Adipocyte (in vitro differentiated cells): ENCODE measurements around the gene BCL11A.

ENCODE experiments used
- DNase-seq: peaks from one replicate; pipeline ENCODE4 v3.0.0-alpha.2; 2015; ENCODE audit warnings: low read depth
- H3K27me3 ChIP-seq: replicated peaks from 2 replicates; pipeline ENCODE4 v1.7.0; 2013; ENCODE audit warnings: mild to moderate bottlenecking, low read length, moderate library complexity; ENCODE audit not compliant: control insufficient read depth, insufficient read depth
- H3K36me3 ChIP-seq: 2 replicates; pipeline ENCODE4 v1.7.0; 2013; ENCODE audit warnings: low read length, mild to moderate bottlenecking, moderate library complexity; ENCODE audit not compliant: control insufficient read depth, insufficient read depth, severe bottlenecking
- H3K4me1 ChIP-seq: 2 replicates; pipeline ENCODE4 v1.7.0; 2013; ENCODE audit warnings: mild to moderate bottlenecking, low read length, moderate library complexity; ENCODE audit not compliant: control insufficient read depth, insufficient read depth
- H3K4me3 ChIP-seq: 2 replicates; pipeline ENCODE4 v1.7.0; 2013; ENCODE audit warnings: mild to moderate bottlenecking, low read length, moderate library complexity
- H3K9ac ChIP-seq: 2 replicates; pipeline ENCODE4 v1.7.0; 2013; ENCODE audit warnings: mild to moderate bottlenecking, low read length, moderate library complexity
- H3K9me3 ChIP-seq: 2 replicates; pipeline ENCODE4 v1.7.0; 2013; ENCODE audit warnings: mild to moderate bottlenecking, low read length, moderate library complexity; ENCODE audit not compliant: control insufficient read depth

Gene BCL11A

GRCh38 chr2:60512641-60513040, 40.8 kb downstream of the BCL11A start:
- no peak for DNase-seq
- Histone ChIP-seq H3K4me3 (no peak overlapping the region), H3K9me3 (no peaks in the 10 kb centered on the region), H3K4me1 (peaks cover 9% of the 10 kb centered on the region), H3K27me3 (peaks cover 29% of the 10 kb centered on the region), H3K36me3 (no peaks in the 10 kb centered on the region), H3K9ac (no peak overlapping the region)

GRCh38 chr2:60512062-60512622, 41.3 kb downstream of the BCL11A start:
- H3K9ac ChIP-seq: no peak overlapping the region
- peaks cover 29% of the 10 kb centered on the region for H3K27me3 ChIP-seq
- no peak for DNase-seq
- H3K36me3 ChIP-seq: no peaks in the 10 kb centered on the region
- no peaks in the 10 kb centered on the region for H3K9me3 ChIP-seq
- no peak overlapping the region for H3K4me3 ChIP-seq
- H3K4me1 ChIP-seq: peaks cover 9% of the 10 kb centered on the region

DNA sequence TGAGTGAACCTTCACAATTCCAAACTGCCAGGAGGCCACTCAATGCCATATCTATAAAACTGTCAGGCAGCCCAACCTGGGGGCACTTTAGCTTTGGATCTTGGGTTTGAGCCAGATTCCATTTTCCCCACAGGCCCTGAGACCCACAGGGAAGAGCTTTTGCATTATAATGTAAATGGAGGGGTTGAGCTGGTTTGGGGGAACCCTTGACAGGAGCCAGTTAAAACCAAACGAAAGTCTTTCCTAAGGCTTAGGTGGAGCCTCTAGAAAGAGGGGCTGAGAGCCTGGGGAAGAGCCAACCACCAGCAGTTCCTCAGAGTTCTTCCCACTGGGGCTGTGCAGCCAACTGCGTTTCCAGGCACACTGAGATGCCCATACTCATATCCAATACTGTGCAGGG, 42.7 kb downstream of the BCL11A start:
- no peaks in the 10 kb centered on the region for H3K9me3 ChIP-seq
- no peak overlapping the region for H3K9ac ChIP-seq
- H3K4me3 ChIP-seq: no peak overlapping the region
- DNase-seq: no peak
- H3K4me1 ChIP-seq: no peaks in the 10 kb centered on the region
- peaks cover 29% of the 10 kb centered on the region for H3K27me3 ChIP-seq
- no peaks in the 10 kb centered on the region for H3K36me3 ChIP-seq

GRCh38 chr2:60509066-60509465, 44.4 kb downstream of the BCL11A start:
- no peaks in the 10 kb centered on the region for H3K36me3 ChIP-seq
- no peaks in the 10 kb centered on the region for H3K4me1 ChIP-seq
- peaks cover 40% of the 10 kb centered on the region for H3K27me3 ChIP-seq
- DNase-seq: no peak
- no peak overlapping the region for H3K4me3 ChIP-seq
- no peak overlapping the region for H3K9ac ChIP-seq
- no peaks in the 10 kb centered on the region for H3K9me3 ChIP-seq

DNA sequence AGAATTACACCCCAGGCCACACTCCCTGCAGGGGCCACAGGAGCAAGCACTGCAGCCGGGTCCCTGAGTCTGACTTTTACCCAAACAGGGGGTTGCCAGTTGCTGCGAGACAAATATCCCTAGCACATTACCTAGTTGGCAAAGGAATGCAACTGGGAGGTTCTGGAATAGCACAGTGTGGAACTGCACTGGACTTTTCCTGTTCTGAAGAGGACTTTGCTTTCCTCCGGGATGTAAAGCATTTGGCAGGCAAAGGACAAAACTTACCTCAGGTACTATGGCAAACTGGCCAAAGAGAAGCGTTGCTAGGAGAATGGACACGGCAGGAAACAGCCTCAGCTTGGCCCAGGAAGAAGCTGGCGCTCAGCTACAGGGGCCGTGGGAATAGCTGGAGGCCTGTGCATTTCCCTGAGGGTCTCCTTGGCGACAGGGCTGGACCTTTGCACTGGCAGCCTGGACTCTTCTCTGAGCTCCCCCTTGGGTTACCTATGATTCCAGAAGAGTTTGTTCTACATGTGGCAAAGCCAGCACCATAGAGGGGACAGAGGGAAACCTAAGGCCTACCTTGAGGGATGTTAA, 45.0 kb downstream of the BCL11A start:
- no peak overlapping the region for H3K4me3 ChIP-seq
- no peaks in the 10 kb centered on the region for H3K4me1 ChIP-seq
- H3K9me3 ChIP-seq: no peaks in the 10 kb centered on the region
- no peak for DNase-seq
- no peaks in the 10 kb centered on the region for H3K36me3 ChIP-seq
- H3K9ac ChIP-seq: no peak overlapping the region
- H3K27me3 ChIP-seq: peaks cover 40% of the 10 kb centered on the region

DNA sequence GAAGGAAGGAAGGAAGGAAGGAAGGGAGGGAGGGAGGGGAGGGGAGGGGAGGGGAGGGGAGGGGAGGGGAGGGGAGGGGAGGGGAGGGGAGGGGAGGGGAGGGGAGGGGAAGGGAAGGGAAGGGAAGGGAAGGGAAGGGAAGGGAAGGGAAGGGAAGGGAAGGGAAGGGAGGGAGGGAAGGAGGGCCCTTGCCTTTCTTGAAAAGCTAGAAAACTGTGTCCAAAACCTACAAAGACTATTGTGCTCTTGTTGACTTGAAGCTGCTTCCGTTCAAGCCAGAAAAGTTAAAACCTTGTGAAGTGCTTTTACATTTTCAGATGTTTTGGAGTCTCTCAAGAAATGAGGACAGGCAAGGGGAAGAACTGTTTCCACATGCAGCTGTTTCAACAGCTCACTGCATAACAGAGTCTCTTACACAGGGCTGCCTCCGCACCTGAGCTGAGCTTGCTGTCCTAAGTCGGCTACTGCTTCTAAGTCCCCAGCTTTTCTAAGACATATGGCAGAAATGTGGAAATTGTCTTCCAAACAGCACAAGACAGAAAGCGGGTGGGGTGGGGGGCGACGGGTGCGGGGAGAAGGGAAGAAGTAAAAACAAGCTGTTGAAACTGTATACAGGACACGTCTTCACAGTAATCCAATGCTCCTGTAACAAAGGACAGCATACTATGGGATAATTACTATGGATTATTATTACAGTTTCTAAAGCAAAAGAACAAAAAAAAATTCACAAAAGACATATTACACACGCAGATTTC, 46.1 kb downstream of the BCL11A start:
- Histone ChIP-seq H3K27me3 (peaks cover 36% of the 10 kb centered on the region), H3K9ac (no peak overlapping the region), H3K9me3 (no peaks in the 10 kb centered on the region), H3K4me3 (no peak overlapping the region), H3K4me1 (no peaks in the 10 kb centered on the region), H3K36me3 (no peaks in the 10 kb centered on the region)
- DNase-seq: no peak

DNA sequence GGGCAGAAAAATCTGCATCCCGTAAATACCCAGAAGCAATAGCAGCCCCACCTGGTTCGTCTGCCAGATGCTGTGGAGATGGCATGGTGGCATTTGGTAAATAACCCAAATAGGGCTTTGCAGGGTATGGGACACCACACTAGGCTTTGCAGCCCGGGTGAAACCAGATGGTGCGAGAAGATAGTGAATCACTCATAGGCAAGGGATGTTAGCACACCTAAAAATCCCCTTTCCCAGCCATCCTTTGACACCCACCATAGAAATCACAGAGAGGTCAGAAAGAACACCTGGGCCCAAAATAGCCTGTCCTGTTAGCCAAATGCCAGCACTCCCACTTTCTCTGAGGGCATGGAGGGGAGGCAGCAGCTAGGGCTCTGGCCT, 47.6 kb downstream of the BCL11A start:
- no peak overlapping the region for H3K9ac ChIP-seq
- H3K4me1 ChIP-seq: no peaks in the 10 kb centered on the region
- DNase-seq: no peak

GRCh38 chr2:60505240-60505879, 48.1 kb downstream of the BCL11A start:
- DNase-seq: no peak
- no peaks in the 10 kb centered on the region for H3K36me3 ChIP-seq
- H3K9me3 ChIP-seq: no peaks in the 10 kb centered on the region
- no peaks in the 10 kb centered on the region for H3K4me1 ChIP-seq
- H3K27me3 ChIP-seq: peaks cover 31% of the 10 kb centered on the region
- no peak overlapping the region for H3K4me3 ChIP-seq
- no peak overlapping the region for H3K9ac ChIP-seq

More for the DNA sequence above, 47.6 kb downstream of the BCL11A start:
- Histone ChIP-seq H3K27me3 (peaks cover 28% of the 10 kb centered on the region), H3K9me3 (no peaks in the 10 kb centered on the region), H3K36me3 (no peaks in the 10 kb centered on the region), H3K4me3 (no peak overlapping the region)

GRCh38 chr2:60504049-60504448, 49.4 kb downstream of the BCL11A start:
- DNase-seq: no peak
- no peak overlapping the region for H3K9ac ChIP-seq

GRCh38 chr2:60502144-60502543, 51.3 kb downstream of the BCL11A start:
- H3K4me1 ChIP-seq: no peaks in the 10 kb centered on the region
- no peak overlapping the region for H3K4me3 ChIP-seq
- H3K27me3 ChIP-seq: peaks cover 21% of the 10 kb centered on the region
- H3K9ac ChIP-seq: no peak overlapping the region
- H3K9me3 ChIP-seq: no peaks in the 10 kb centered on the region
- no peaks in the 10 kb centered on the region for H3K36me3 ChIP-seq
- DNase-seq: no peak

More at GRCh38 chr2:60504049-60504448, 49.4 kb downstream of the BCL11A start:
- H3K27me3 ChIP-seq: peaks cover 21% of the 10 kb centered on the region
- H3K9me3 ChIP-seq: no peaks in the 10 kb centered on the region
- H3K36me3 ChIP-seq: no peaks in the 10 kb centered on the region
- no peak overlapping the region for H3K4me3 ChIP-seq
- no peaks in the 10 kb centered on the region for H3K4me1 ChIP-seq

DNA sequence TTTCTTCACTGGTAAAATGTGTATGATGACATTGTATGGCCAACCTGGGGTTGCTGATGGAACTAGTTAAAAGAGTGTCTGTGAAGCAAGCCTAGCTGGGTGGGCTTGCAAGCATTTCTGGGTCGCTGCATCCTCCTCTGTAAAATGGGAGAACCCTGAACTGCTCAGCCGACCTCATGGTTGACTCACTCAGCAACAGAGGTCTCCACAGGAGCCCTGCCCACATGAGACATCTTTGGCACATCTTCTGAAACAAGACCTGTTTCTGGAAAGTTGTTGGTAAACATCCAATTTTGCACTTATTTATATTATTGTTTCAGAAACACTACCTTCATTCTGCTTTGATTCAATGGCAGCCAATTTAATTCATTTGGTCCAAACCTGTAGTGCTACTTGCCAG, 52.6 kb downstream of the BCL11A start:
- Histone ChIP-seq H3K9ac (no peak overlapping the region), H3K36me3 (no peaks in the 10 kb centered on the region), H3K9me3 (no peaks in the 10 kb centered on the region), H3K4me3 (no peak overlapping the region), H3K4me1 (no peaks in the 10 kb centered on the region), H3K27me3 (peaks cover 21% of the 10 kb centered on the region)
- no peak for DNase-seq
